GM12892 (cell line): ENCODE measurements around the gene PEX14.

Experiments
- POLR2A ChIP-seq: IDR thresholded peaks from 2 replicates; pipeline ENCODE4 v1.6.1; 2011; ENCODE audit warnings: low read depth, low read length, control low read depth
- POLR2AphosphoS5 ChIP-seq: IDR thresholded peaks from 2 replicates; pipeline ENCODE4 v1.6.1; 2011; ENCODE audit warnings: low read depth, low read length, control low read depth
- TAF1 ChIP-seq: IDR thresholded peaks from 2 replicates; pipeline ENCODE4 v1.6.1; 2011; ENCODE audit warnings: low read depth, mild to moderate bottlenecking, control low read depth, low read length, borderline replicate concordance

GRCh38 chr1:10484521-10484920 is 9.8 kb downstream of the PEX14 start:
- TF ChIP-seq POLR2A (no peak), POLR2AphosphoS5 (no peak), TAF1 (no peak)
